HepG2 (cell line): ENCODE data around the gene TDRD9.

Experiments
- CTCF ChIP-seq: sonication (generic); formaldehyde crosslinking; IDR thresholded peaks from 2 replicates; pipeline ENCODE4 v1.5.0; 2020; ENCODE audit warnings: mild to moderate bottlenecking, missing genetic modification reagents, moderate library complexity
- DMAP1 ChIP-seq: IDR thresholded peaks from 2 replicates; pipeline ENCODE4 v1.6.1; 2016
- MED1 ChIP-seq: sonication (generic); formaldehyde crosslinking; IDR thresholded peaks from 2 replicates; pipeline ENCODE4 v1.4.0; 2020; ENCODE audit warnings: missing genetic modification reagents

GRCh38 chr14:103998027-103998426, 69.8 kb downstream of the TDRD9 start:
- TF ChIP-seq MED1 (CRISPR knock-in tag) (no peak), CTCF (CRISPR knock-in tag) (no peak), DMAP1 (CRISPR knock-in tag) (no peak)
